ENCODE measurements around the gene ZCWPW1. TPM values are rescaled to one million over a fixed set of nuclear protein-coding genes. Genes with fewer than 3 reads are reported as not detected.
"Not testable (repeated sequence)": the region's sequence is repeated elsewhere in the genome, so short reads cannot be mapped to it uniquely, and the experiment has no call there.

Gene ZCWPW1
- total and polyA plus RNA-seq, 10 of the 15 experiments (the other 5 are each of a cell fraction or from before 2014, with no cell fraction given) = 1.3 to 4.4 (median 3.7) TPM

DNA sequence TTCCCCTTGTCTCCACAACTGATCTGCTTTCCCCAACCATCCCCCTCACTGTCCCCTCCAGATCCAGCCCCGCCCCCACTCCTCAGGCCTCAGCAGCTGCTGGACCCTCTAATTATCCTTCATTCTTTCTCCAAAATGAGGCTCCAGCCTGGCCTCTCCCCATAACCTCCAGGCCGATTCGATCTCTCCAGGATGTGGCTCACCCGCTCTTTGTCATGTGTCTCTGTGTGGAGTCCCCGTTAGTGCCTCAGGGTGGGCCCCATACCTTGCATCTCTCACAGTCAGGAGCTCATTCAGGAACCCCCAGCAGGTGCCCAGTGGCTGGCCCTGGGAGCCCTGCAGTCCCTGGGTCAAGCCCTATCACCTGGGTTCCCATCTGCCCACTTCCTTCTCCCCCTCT, 53.9 kb downstream of the ZCWPW1 start (continued):
- TF ChIP-seq PML (IDR thresholded peaks at IDR 0.05; ENCODE audit: low read length) = no peak
- peak; percentile 38; the same call in 1 of the 2 replicates for TF ChIP-seq ZNF687 (IDR thresholded peaks at IDR 0.05)
- TF ChIP-seq LARP7 (IDR thresholded peaks at IDR 0.05) = no peak
- no peak; the same call in 1 of the 2 replicates for TF ChIP-seq BMI1 (IDR thresholded peaks at IDR 0.05; ENCODE audit: borderline replicate concordance)

DNA sequence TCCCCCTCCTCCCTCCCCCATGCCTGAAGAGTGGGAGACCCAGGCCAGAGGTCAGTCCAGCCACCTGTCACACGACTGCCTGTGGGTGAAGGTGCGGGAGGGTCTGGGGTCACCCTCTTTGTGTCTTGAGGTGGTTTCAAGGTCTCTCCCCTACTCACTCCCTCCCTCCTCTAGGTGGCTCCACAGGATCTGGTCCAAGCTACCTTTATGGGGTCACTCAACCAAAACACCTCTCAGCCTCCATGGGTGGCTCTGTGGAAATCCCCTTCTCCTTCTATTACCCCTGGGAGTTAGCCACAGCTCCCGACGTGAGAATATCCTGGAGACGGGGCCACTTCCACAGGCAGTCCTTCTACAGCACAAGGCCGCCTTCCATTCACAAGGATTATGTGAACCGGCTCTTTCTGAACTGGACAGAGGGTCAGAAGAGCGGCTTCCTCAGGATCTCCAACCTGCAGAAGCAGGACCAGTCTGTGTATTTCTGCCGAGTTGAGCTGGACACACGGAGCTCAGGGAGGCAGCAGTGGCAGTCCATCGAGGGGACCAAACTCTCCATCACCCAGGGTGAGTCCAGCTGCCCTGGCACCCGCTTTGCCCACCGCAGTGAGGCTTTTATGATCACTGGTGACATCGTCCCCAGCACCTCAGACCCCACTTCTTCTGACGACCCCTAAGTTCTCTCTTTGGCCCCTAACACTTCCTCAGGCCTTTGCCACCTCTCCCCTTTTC, 54.5 kb downstream of the ZCWPW1 start:
- ChIA-PET RAD21 (ENCODE audit: unreplicated experiment) (interaction anchor here (0.8 to 4.8 kb wide), 23 partner anchors 9 to 241 kb away, joined by 3 to 89 read pairs (median 7); partner anchors contain the start of genes MEPCE, TSC22D4 and ZCWPW1), POLR2A (interaction anchor here (0.5 to 3.7 kb wide), 17 partner anchors 9 to 105 kb away, joined by 3 to 30 read pairs (median 5); partner anchors contain the start of genes PPP1R35, TSC22D4 and ZCWPW1), SMC1A (ENCODE audit: uncharacterized antibody, unreplicated experiment) (interaction anchor here (0.7 to 3.9 kb wide), 20 partner anchors 9 to 237 kb away, joined by 3 to 65 read pairs (median 7); partner anchors contain the start of gene ZCWPW1), CTCF (interaction anchor here (0.6 to 10.0 kb wide), 33 partner anchors 9 to 291 kb away, joined by 3 to 134 read pairs (median 5); partner anchors contain the start of genes TSC22D4 and ZCWPW1)
- H3K9me3 ChIP-seq (replicated peaks; ENCODE audit: control insufficient read depth, insufficient read depth, low read length); in situ Hi-C loops (cut with MboI); DNase-seq (ENCODE audit: low read depth, low spot score); H3K36me3 ChIP-seq (ENCODE audit: control insufficient read depth in 2 of 2, insufficient read depth in 2 of 2, low read length in 1 of 2); H4K20me1 ChIP-seq (ENCODE audit: control insufficient read depth, insufficient read depth); H3K27me3 ChIP-seq (replicated peaks in 1 of 2; ENCODE audit: control insufficient read depth in 2 of 2, insufficient read depth in 2 of 2, low read length in 1 of 2); BruUV-seq (replicated peaks): not testable (repeated sequence)
- WGBS (ENCODE audit: insufficient coverage, insufficient replicate concordance, low lambda C conversion rate, missing lambda C conversion rate) = 49% methylated on average over 13 of the region's 15 CpGs
- intact Hi-C loops (cut with micrococcal nuclease; ENCODE audit: unreplicated experiment) = loop anchor here (2.0 kb wide), 3 partner anchors 23 to 77 kb away; no protein-coding TSS in a partner anchor
- Histone ChIP-seq H3K4me1 (ENCODE audit: control insufficient read depth, insufficient read depth, low read length) (peaks cover 33% of the 10 kb centered on the region), H3K79me2 (ENCODE audit: control insufficient read depth, insufficient read depth, low read length) (peaks cover 22% of the 10 kb centered on the region), H2AFZ (ENCODE audit: control insufficient read depth, low read depth, low read length) (peak overlapping the region; percentile 30), H3K27ac (ENCODE audit: control insufficient read depth, insufficient read depth) (peak overlapping the region; percentile 78), H3K4me3 (peak overlapping the region; percentile 61), H3K9ac (ENCODE audit: control insufficient read depth, insufficient read depth, low read length) (peak overlapping the region; percentile 80), H3K4me2 (ENCODE audit: control insufficient read depth, insufficient read depth) (peak overlapping the region; percentile 82)
- peak; percentile 94 for FAIRE-seq
- peak; percentile 74 for ATAC-seq
- TF ChIP-seq PAX5 (IDR thresholded peaks at IDR 0.05; ENCODE audit: borderline replicate concordance, low read depth, low read length) (peak; percentile 51; the same call in 1 of the 2 replicates), SMARCA5 (IDR thresholded peaks at IDR 0.05) (peak; percentile 19; the same call in 1 of the 2 replicates), RELB (IDR thresholded peaks at IDR 0.05; ENCODE audit: low read depth) (peak; percentile 94), RAD21 (IDR thresholded peaks at IDR 0.05; ENCODE audit: insufficient read depth, low read depth, low read length) (peak; percentile 51), MEF2B (IDR thresholded peaks at IDR 0.05; ENCODE audit: partially characterized antibody, poor library complexity, severe bottlenecking) (peak; percentile 93), EED (IDR thresholded peaks at IDR 0.05; ENCODE audit: low read depth) (peak; percentile 66)
- TF ChIP-seq, protein P1, sequence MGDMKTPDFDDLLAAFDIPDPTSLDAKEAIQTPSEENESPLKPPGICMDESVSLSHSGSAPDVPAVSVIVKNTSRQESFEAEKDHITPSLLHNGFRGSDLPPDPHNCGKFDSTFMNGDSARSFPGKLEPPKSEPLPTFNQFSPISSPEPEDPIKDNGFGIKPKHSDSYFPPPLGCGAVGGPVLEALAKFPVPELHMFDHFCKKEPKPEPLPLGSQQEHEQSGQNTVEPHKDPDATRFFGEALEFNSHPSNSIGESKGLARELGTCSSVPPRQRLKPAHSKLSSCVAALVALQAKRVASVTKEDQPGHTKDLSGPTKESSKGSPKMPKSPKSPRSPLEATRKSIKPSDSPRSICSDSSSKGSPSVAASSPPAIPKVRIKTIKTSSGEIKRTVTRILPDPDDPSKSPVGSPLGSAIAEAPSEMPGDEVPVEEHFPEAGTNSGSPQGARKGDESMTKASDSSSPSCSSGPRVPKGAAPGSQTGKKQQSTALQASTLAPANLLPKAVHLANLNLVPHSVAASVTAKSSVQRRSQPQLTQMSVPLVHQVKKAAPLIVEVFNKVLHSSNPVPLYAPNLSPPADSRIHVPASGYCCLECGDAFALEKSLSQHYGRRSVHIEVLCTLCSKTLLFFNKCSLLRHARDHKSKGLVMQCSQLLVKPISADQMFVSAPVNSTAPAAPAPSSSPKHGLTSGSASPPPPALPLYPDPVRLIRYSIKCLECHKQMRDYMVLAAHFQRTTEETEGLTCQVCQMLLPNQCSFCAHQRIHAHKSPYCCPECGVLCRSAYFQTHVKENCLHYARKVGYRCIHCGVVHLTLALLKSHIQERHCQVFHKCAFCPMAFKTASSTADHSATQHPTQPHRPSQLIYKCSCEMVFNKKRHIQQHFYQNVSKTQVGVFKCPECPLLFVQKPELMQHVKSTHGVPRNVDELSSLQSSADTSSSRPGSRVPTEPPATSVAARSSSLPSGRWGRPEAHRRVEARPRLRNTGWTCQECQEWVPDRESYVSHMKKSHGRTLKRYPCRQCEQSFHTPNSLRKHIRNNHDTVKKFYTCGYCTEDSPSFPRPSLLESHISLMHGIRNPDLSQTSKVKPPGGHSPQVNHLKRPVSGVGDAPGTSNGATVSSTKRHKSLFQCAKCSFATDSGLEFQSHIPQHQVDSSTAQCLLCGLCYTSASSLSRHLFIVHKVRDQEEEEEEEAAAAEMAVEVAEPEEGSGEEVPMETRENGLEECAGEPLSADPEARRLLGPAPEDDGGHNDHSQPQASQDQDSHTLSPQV (IDR thresholded peaks at IDR 0.05) = peak; percentile 34; the same call in 1 of the 2 replicates
